Astrocyte of the spinal cord (primary cell): ENCODE results near the gene HOXA6.

ENCODE experiments used
- DNase-seq: peaks from one replicate; pipeline ENCODE4 v3.0.0; 2011; ENCODE audit warnings: low read depth, low spot score
- H3K4me3 ChIP-seq: 2 replicates; pipeline ENCODE4 v1.5.1; 2011; ENCODE audit warnings: low read depth, mild to moderate bottlenecking, low read length, moderate library complexity
- CTCF ChIP-seq: IDR thresholded peaks from 2 replicates; pipeline ENCODE4 v1.5.1; 2012; ENCODE audit warnings: low read depth, mild to moderate bottlenecking, low read length, inconsistent platforms
- in situ Hi-C: cut with HindIII; loops from 2 replicates; pipeline ENCODE4 v1.10.0; 2017; ENCODE audit warnings: low sequenced_read_pairs

The HOXA6 gene

GRCh38 chr7:27134392-27134791 lies 13.2 kb downstream of the HOXA6 start:
- peak; percentile 97 for DNase-seq
- in situ Hi-C loops, result no loop called here
- no peak for TF ChIP-seq CTCF

GRCh38 chr7:27133409-27134231 lies 14.0 kb downstream of the HOXA6 start:
- in situ Hi-C loops, result no loop called here
- TF ChIP-seq CTCF, result no peak
- DNase-seq, result no peak
- H3K4me3 ChIP-seq, result no peak overlapping the region

More at GRCh38 chr7:27134392-27134791, 13.2 kb downstream of the HOXA6 start:
- H3K4me3 ChIP-seq, result no peak overlapping the region

- in situ Hi-C loops, result no loop called here
- no peak for TF ChIP-seq CTCF
- no peak for DNase-seq
- H3K4me3 ChIP-seq, result no peak overlapping the region
These were observed 14.6 kb downstream of the HOXA6 start for GRCh38 chr7:27132978-27133377.

GRCh38 chr7:27132214-27132613 lies 15.4 kb downstream of the HOXA6 start:
- in situ Hi-C loops, result no loop called here
- no peak overlapping the region for H3K4me3 ChIP-seq
- DNase-seq, result no peak
- no peak for TF ChIP-seq CTCF

- TF ChIP-seq CTCF, result no peak
- in situ Hi-C loops, result no loop called here
- H3K4me3 ChIP-seq, result peak overlapping the region; percentile 45
- no peak for DNase-seq
These were observed 16.2 kb downstream of the HOXA6 start for GRCh38 chr7:27131390-27131819.

- H3K4me3 ChIP-seq, result peak within 1 kb of the TSS; percentile 53
- in situ Hi-C loops, result no loop called here
- TF ChIP-seq CTCF, result no peak
- DNase-seq, result peak; percentile 92
These were observed 16.8 kb downstream of the HOXA6 start, which contains the start of gene HOXA4 for GRCh38 chr7:27130540-27131389. Gene HOXA4, minus strand, starts transcription at chr7:27130757. Its CDS starts 24 bp downstream, at chr7:27130733.
